Ammon's horn (tissue), 1 donor: ENCODE measurements around the gene CDKN1C.

ENCODE experiments used
- DNase-seq: peaks from one replicate; pipeline ENCODE4 v3.0.0-alpha.2; 2016; ENCODE audit warnings: low spot score

CDKN1C gene

DNA sequence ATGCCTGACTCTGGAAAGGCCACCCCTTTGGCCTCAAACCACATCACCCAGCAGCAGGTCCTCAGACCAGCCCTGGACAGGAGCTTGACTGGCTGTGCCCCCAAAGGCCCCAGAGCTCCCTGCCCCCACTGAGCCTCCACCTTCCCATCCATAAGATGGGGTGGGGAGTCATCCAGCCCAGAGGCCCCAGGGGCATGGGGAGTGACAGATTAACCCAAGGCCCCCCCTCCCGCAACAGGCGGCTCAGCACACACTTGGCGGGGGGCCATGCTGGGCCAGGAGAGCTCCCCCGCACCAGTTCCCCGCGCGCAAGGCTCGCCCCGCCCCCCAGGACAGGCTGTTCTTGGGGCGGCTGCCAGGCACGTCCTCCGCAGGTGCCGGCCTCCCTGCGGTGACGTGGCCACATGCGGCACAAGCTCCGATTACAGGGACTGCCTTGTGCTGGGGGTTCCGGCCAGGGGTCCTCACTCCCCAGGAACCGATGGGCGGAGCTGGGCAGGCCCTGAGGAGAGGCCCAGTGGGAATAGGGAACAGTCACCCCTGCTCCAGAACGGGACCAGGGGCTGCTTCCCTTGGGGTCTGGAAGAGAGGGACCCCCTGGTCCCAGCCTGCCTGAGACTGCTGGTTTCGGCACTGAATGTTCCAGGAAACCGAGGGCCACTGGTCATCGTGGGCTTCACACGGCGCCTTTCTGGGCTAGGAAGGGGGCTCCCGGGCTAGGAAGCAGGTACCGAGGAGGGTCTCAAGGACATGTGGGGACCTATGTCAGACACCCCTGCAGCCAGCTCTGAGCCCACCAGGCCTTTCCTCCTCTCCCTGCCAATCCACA is 5.1 kb upstream of the CDKN1C start:
- no peak for DNase-seq

DNA sequence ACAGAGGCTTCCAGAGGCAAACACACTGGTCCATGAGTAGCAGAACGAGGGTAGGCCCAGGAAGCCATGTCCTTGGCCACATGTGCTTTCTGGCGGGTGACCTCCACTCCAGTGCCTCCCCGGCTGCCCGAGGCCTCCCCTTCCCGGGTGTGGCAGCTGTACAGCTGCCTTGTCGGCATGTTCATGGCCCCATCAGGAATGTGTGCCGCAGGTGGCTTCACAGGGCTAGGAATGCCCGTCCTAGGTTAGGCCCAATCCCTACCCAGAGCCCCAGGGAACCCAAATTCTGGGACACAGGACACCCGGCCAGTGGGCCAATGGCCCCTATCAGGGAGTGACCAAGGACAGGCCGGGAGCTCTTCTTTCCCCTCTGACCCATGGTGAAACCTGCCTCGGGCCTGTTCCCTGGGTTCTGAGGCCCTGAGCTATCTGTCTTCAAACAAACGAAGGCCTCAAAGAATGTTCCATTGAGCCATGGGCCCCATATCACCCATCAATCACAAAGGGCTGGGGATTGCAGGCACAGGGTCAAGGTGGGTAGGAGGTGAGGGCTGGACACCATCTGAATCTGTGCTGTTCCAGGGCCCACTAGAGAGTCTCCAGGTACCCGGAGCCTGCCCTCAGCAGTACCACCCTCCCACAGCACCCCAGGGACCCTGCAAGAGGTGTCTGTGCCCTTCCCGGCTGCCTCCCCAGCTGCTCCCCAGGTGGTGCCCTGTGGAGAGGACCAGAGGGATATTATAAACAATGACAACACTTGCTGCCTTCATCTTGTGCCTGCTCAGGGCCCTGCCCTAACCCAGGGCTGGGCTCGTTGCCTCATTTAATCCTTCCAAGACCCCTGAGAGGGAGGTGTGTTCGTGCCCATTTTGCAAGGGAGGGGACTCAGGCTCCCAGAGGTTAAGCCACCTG is 4.0 kb upstream of the CDKN1C start:
- no peak for DNase-seq

- DNase-seq, result peak; percentile 93
Measured at GRCh38 chr11:2888266-2888968, 2.8 kb upstream of the CDKN1C start.

- DNase-seq, result no peak
Measured at GRCh38 chr11:2887515-2888195, 2.1 kb upstream of the CDKN1C start.

DNA sequence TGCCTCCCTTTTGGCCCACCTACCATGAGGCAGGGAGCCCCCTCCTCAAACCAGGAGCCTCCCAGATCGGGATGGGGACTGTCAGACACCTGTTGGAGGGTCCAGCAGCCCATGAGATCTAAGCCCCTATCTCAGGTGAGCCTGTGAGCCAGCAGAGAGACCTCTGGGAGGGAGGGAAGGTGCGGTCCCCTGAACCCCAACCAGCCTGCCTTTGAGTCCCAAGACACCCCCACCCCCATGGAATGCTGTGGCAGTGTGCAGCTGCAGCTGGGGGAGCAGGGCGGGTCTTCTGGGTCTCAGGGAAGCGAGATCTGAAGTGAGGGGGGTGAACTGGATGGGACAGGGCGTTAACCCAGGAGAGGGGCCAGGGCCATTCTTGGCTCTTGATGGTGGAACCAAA is 1.4 kb upstream of the CDKN1C start:
- no peak for DNase-seq

GRCh38 chr11:2886191-2886894 is 768 bp upstream of the CDKN1C start:
- peak; percentile 57 for DNase-seq

DNA sequence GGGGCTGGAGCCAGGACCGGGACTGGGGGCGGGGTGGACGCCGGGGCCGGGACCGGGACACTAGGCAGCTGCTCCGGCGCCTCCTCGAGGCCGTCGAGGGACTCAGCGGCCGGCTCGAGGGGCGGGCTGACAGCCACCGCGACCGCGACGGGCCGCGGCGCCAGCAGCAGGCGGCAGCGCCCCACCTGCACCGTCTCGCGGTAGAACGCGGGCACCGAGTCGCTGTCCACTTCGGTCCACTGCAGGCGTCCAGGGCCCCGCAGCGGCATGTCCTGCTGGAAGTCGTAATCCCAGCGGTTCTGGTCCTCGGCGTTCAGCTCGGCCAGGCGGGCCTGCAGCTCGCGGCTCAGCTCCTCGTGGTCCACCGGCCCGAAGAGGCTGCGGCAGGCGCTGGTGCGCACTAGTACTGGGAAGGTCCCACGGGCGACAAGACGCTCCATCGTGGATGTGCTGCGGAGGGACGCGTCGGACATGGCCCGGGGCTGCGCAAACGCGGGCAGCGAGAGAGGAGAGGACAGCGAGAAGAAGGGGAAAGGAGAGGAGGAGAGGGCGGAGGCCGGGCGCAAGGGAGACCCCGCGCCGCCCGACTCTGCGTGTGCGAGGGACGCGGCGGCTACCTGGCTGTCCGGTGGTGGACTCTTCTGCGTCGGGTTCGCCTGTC is 428 bp downstream of the CDKN1C start:
- peak; percentile 74 for DNase-seq

DNA sequence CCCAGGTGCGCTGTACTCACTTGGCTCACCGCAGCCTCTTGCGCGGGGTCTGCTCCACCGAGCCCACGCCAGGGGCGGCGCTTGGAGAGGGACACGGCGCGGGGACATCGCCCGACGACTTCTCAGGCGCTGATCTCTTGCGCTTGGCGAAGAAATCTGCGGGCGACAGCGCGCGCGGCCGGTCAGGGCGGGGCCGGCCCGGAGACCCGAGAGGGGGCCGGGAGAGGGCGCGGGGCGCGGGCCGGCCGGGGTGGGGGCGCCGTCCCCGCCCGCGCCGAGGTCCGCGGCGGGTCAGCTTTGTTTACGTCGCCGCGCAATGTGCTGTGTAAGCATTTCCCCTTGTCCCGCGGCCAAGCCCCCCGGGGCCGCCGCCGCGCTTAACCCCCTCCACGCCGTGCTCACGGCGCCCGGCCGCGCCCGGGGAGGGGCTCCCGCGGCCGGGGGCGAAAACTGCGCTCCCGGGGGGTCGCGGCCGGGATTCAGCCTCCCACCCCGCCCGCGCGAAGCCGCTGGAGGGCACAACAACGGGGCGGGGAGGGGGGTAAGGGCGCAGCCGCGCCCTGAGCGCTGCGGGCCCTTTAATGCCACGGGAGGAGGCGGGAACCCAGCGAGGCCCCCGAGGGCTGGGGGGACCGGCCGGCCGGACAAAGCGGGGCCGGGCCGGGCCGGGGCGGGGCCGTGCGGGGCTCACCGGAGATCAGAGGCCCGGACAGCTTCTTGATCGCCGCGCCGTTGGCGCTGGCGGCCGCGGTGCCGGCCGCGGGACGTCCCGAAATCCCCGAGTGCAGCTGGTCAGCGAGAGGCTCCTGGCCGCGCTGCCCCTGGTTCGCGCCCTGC is 1.4 kb downstream of the CDKN1C start:
- no peak for DNase-seq

GRCh38 chr11:2883640-2883978 is 2.0 kb downstream of the CDKN1C start:
- DNase-seq, result no peak

- no peak for DNase-seq
Measured at GRCh38 chr11:2882396-2883110, 3.0 kb downstream of the CDKN1C start.

GRCh38 chr11:2881981-2882375 is 3.6 kb downstream of the CDKN1C start:
- DNase-seq, result no peak

DNA sequence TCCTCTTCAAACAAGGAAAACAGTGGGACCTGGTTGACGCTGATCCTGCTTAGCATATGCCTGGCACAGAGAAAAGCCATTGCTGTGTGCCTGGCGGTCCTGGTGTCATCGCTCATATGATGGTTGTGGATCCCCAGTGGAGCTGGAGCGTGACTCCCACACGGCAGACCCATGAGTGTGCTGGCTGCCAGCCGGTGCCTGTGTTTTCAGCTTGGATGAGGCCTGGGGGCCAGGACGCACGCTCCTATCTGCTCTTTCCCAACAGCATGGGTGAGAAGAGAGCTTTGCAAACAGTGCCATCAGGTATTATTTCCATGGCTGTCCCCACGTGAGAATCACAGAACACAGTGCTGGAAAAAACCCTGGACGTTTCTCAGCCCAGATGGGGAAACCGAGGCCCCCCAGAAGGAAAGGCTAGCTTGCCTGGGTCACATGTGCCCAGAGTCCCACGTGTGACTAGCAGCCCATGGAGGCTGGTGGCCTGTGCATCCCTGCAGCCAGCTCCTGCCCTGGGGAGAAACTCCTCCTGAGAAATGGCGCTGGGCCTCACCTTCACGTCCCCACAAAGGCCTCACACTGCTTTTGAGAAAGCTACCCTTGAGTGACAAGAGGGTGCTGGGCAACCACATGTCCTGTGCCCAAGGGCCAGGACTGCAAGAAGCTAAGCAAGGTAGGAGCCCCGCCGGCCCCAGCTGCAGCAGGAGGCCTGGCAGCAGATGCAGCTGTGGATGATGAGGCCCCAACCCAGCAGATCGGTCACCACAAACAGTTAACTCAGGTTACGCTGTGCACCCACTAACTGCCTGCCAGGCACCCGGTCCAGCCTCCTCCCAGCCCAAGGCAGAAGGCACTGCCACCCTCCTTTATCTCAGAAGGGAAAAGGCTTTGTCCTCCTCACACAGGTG is 4.2 kb downstream of the CDKN1C start:
- no peak for DNase-seq

DNA sequence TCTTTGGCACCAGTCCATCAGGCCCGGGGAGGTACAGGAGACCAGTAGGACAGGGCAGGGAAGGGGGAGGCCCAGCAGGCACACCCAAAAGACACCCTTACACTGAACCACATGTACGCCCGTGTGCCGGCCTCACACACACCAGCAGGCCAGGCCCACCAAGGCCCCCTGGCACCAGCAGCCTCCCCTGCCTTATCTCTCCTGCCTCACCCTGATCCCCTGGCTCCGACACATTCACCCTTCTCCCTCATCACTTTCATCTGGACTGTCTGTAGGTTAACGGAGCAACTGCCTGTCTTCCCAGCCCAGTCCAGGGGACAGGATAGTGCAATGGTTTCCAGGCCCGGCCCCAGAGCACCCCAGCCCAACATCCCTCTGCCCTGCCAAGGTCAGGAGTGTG is 4.9 kb downstream of the CDKN1C start:
- DNase-seq, result no peak

- DNase-seq, result no peak
Measured at GRCh38 chr11:2878782-2879181, 6.8 kb downstream of the CDKN1C start.

GRCh38 chr11:2877474-2877873 is 8.1 kb downstream of the CDKN1C start:
- no peak for DNase-seq

DNA sequence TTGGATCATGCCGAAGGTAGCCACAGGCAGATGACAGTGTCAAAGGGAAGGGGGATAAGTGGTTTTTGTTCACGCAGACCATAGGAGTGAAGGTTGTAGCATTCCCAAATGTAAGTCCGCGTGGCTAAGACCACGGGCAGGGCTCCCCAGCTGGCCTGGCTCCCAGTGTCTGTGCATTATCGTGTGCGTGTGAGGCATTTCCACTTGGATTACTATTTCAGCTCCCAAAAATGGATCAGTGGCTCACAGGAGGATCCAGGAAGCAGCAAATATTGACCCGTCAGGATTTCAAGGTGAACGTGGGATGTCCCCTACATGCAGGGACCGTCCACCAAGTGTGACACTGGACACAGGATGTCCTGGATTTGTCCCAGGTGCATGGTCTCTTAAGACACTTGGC is 10.6 kb downstream of the CDKN1C start:
- DNase-seq, result no peak

- DNase-seq, result no peak
Measured at GRCh38 chr11:2870969-2871680, 14.4 kb downstream of the CDKN1C start.

DNA sequence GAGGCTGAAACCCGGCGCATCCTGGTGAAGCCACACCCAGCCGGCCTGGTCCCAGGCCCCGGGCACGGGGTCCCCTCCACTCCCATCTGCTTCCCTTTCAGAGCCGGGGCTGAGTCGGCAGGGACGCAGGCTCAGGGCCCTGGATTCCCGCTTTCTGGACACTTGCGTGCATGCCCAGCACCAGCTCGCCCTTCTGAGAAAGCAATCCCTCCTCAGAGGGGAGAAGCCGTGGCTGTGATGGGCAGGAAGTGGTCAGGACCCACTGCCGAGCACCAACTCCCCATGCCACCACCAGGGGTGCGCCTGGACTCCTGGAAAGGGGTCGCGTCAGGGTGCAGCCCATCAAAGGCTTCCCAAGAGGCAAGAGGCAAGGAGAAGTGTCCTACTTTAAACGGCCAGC is 15.1 kb downstream of the CDKN1C start:
- no peak for DNase-seq
